Cardiac muscle cell (in vitro differentiated cells and primary cell): Measurements from ENCODE around the gene TGFB1. TPM values are rescaled to one million over a fixed set of nuclear protein-coding genes. Genes with fewer than 3 reads are reported as not detected.

Experiments
- DNase-seq, 2 donors: peaks; one replicate each; pipeline versions ENCODE4 v3.0.0 to v3.0.0-alpha.2; 2010 to 2017; ENCODE audit warnings: low read depth in 1 of 2, low spot score in 1 of 2
- H3K27ac ChIP-seq: fragments of 200-600 bp; sonication (generic); 2 replicates; pipeline ENCODE4 v1.5.1; 2016
- H3K27me3 ChIP-seq: fragments of 200-600 bp; sonication (generic); 2 replicates; pipeline ENCODE4 v1.6.0; 2016; ENCODE audit warnings: control low read depth
- H3K36me3 ChIP-seq: fragments of 200-600 bp; sonication (generic); 2 replicates; pipeline ENCODE4 v1.5.1; 2016; ENCODE audit warnings: control low read depth
- H3K4me1 ChIP-seq: fragments of 200-600 bp; sonication (generic); 2 replicates; pipeline ENCODE4 v1.8.1; 2017; ENCODE audit warnings: low read depth, mild to moderate bottlenecking, mixed run types
- H3K4me3 ChIP-seq: fragments of 200-600 bp; sonication (generic); 2 replicates; pipeline ENCODE4 v1.5.1; 2016; ENCODE audit warnings: mild to moderate bottlenecking
- H3K9me3 ChIP-seq: fragments of 200-600 bp; sonication (generic); 2 replicates; pipeline ENCODE4 v1.5.1; 2017; ENCODE audit warnings: low read depth, mild to moderate bottlenecking, control low read depth
- CTCF ChIP-seq: IDR thresholded peaks from 2 replicates; pipeline ENCODE4 v1.5.1; 2012; ENCODE audit warnings: low read depth, mild to moderate bottlenecking, low read length
- polyA plus RNA-seq: library from polyadenylated mRNA; unstranded; fragments of >200 nt; fragmentation: Nextera tagmentation; extraction: Ambion mirVana; gene quantifications from 2 replicates; pipeline ENCODE4 v1.2.1, GENCODE V29; 2016
- total RNA-seq: library from RNA; depleted of rRNA; stranded (reverse); fragments of >200 nt; gene quantifications from 2 replicates; pipeline ENCODE4 v1.2.3, GENCODE V29; 2016

The TGFB1 gene
- total and polyA plus RNA-seq, 2 experiments from 2014 or later, result 32.6 to 34.8 TPM

- Histone ChIP-seq H3K4me3 (no peak overlapping the region), H3K4me1 (peaks cover 39% of the 10 kb centered on the region), H3K27ac (peak overlapping the region; percentile 84), H3K27me3 (no peaks in the 10 kb centered on the region), H3K36me3 (peaks cover 6% of the 10 kb centered on the region), H3K9me3 (no peaks in the 10 kb centered on the region)
- DNase-seq, result peak; percentile 65 to 85
- TF ChIP-seq CTCF, result no peak
Measured at GRCh38 chr19:41324921-41325639, 28.6 kb downstream of the TGFB1 start.

GRCh38 chr19:41324231-41324702 lies 29.5 kb downstream of the TGFB1 start:
- H3K4me3 ChIP-seq, result no peak overlapping the region
- no peak for DNase-seq
- H3K36me3 ChIP-seq, result peaks cover 8% of the 10 kb centered on the region
- H3K9me3 ChIP-seq, result no peaks in the 10 kb centered on the region
- peaks cover 39% of the 10 kb centered on the region for H3K4me1 ChIP-seq
- H3K27ac ChIP-seq, result peak overlapping the region; percentile 84
- TF ChIP-seq CTCF, result no peak
- no peaks in the 10 kb centered on the region for H3K27me3 ChIP-seq

- H3K27me3 ChIP-seq, result no peaks in the 10 kb centered on the region
- peak overlapping the region; percentile 84 for H3K27ac ChIP-seq
- peaks cover 8% of the 10 kb centered on the region for H3K36me3 ChIP-seq
- TF ChIP-seq CTCF, result no peak
- no peak overlapping the region for H3K4me3 ChIP-seq
- DNase-seq, result peak in 1 of 2 donors; percentile 97
- no peaks in the 10 kb centered on the region for H3K9me3 ChIP-seq
- H3K4me1 ChIP-seq, result peaks cover 39% of the 10 kb centered on the region
Measured at GRCh38 chr19:41323430-41324125, 30.1 kb downstream of the TGFB1 start.

GRCh38 chr19:41323023-41323422 lies 30.7 kb downstream of the TGFB1 start:
- Histone ChIP-seq H3K9me3 (no peaks in the 10 kb centered on the region), H3K27me3 (no peaks in the 10 kb centered on the region), H3K4me1 (peaks cover 39% of the 10 kb centered on the region), H3K4me3 (no peak overlapping the region), H3K27ac (peak overlapping the region; percentile 84), H3K36me3 (peaks cover 8% of the 10 kb centered on the region)
- TF ChIP-seq CTCF, result no peak
- DNase-seq, result peak in 1 of 2 donors; percentile 81

DNA sequence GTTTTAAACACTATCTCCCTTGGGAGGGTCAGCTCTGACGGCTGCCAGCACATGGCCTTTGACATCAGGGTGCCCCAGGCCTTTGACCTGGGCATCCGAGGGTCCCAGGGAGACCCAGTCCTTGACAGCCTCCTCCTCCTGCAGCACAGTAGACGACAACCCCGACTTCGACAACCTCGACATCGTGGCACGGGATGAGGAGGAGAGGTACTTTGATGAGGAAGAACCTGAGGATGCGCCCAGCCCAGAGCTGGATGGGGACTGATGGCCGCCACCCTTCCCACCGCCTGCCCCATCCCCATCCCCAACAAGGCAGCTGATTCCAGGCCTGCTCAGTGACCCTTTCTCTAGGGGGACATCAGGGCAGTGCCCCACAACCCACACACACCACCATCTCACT lies 31.3 kb downstream of the TGFB1 start:
- Histone ChIP-seq H3K27ac (peak overlapping the region; percentile 84), H3K9me3 (no peaks in the 10 kb centered on the region), H3K27me3 (no peaks in the 10 kb centered on the region), H3K4me3 (no peak overlapping the region), H3K4me1 (peaks cover 39% of the 10 kb centered on the region), H3K36me3 (peaks cover 8% of the 10 kb centered on the region)
- TF ChIP-seq CTCF, result no peak
- no peak for DNase-seq
